Measurements from ENCODE around the gene SPAG16. TPM values are rescaled to one million over a fixed set of nuclear protein-coding genes. Genes with fewer than 3 reads are reported as not detected.

The SPAG16 gene
- total RNA-seq, 1 experiment from 2014 or later: 17.2 TPM

GRCh38 chr2:213451542-213452239 lies 167.4 kb downstream of the SPAG16 start:
- Histone ChIP-seq H3K9me2 (replicated peaks; ENCODE audit: low read length) (no peaks in the 10 kb centered on the region), H3K9ac (ENCODE audit: low read length) (no peak overlapping the region), H3K79me2 (ENCODE audit: low read length) (no peaks in the 10 kb centered on the region), H3K9me3 (ENCODE audit: low read length) (no peaks in the 10 kb centered on the region), H3K4me2 (ENCODE audit: low read length) (no peak overlapping the region), H3K27ac (ENCODE audit: low read length) (no peak overlapping the region), H3K4me1 (ENCODE audit: insufficient read depth, low read length) (no peaks in the 10 kb centered on the region), H3K36me3 (ENCODE audit: low read depth, low read length) (no peaks in the 10 kb centered on the region), H2AFZ (ENCODE audit: low read length) (no peak overlapping the region), H3K27me3 (ENCODE audit: low read length) (no peaks in the 10 kb centered on the region), H3K4me3 (ENCODE audit: low read length) (no peak overlapping the region), H4K20me1 (ENCODE audit: low read length) (no peaks in the 10 kb centered on the region), H3F3A (ENCODE audit: low read length, unreplicated experiment) (no peaks in the 10 kb centered on the region)
- DNase-seq (no peak), ATAC-seq (no peak)
- ChIA-PET CTCF (no interaction called here), POLR2A (ENCODE audit: unreplicated experiment) (no interaction called here)
- intact Hi-C loops (cut with micrococcal nuclease): no loop called here
- no peak for TF ChIP-seq EZH2 (IDR thresholded peaks at IDR 0.05; ENCODE audit: low read length, unreplicated experiment)
- BruUV-seq (replicated peaks): no TSS peak

DNA sequence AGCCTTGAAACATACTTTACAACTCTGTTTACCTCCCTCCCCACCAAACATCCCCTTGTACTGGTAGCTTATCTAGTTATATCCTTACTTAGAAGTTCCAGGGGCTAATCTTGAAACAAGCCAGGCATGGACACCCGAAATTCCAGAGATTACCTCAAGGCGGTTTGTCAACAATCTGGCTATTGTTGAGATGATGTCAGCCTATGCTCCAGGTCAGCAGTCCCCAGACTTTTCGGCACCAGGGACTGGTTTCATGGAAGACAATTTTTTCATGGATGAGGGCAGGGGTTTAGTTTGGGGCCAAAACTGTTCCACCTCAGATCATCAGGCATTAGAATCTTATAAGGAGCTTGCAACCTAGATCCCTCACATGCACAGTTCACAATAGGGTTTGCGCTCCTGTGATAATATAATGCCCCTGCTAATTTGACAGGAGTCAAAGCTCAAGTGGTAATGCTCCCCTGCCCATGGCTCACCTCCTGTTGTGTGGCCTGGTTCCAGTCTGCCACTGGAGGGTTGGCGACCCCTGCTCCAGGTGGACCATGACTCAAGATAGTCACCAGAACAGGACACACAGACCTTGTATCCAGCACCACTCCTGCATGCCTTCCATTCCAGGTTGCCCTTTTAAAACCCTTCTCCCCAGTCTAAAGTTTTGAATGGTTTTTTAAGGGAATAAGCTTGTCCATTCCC lies 171.2 kb downstream of the SPAG16 start:
- Histone ChIP-seq H3K9ac (ENCODE audit: low read length) (no peak overlapping the region), H3K27ac (ENCODE audit: low read length) (no peak overlapping the region), H3K4me1 (ENCODE audit: insufficient read depth, low read length) (no peaks in the 10 kb centered on the region), H3K9me2 (replicated peaks; ENCODE audit: low read length) (no peaks in the 10 kb centered on the region), H3K36me3 (ENCODE audit: low read depth, low read length) (no peaks in the 10 kb centered on the region), H3K4me3 (ENCODE audit: low read length) (no peak overlapping the region), H3K79me2 (ENCODE audit: low read length) (no peaks in the 10 kb centered on the region), H2AFZ (ENCODE audit: low read length) (no peak overlapping the region), H3F3A (ENCODE audit: low read length, unreplicated experiment) (no peaks in the 10 kb centered on the region), H3K4me2 (ENCODE audit: low read length) (no peak overlapping the region), H3K9me3 (ENCODE audit: low read length) (no peaks in the 10 kb centered on the region), H3K27me3 (ENCODE audit: low read length) (no peaks in the 10 kb centered on the region), H4K20me1 (ENCODE audit: low read length) (no peaks in the 10 kb centered on the region)
- ATAC-seq (no peak), DNase-seq (no peak)
- intact Hi-C loops (cut with micrococcal nuclease): no loop called here
- POLR2A ChIA-PET (ENCODE audit: unreplicated experiment): no interaction called here
- CTCF ChIA-PET: no interaction called here
- no peak for TF ChIP-seq EZH2 (IDR thresholded peaks at IDR 0.05; ENCODE audit: low read length, unreplicated experiment)
- TF ChIP-seq, protein P1, sequence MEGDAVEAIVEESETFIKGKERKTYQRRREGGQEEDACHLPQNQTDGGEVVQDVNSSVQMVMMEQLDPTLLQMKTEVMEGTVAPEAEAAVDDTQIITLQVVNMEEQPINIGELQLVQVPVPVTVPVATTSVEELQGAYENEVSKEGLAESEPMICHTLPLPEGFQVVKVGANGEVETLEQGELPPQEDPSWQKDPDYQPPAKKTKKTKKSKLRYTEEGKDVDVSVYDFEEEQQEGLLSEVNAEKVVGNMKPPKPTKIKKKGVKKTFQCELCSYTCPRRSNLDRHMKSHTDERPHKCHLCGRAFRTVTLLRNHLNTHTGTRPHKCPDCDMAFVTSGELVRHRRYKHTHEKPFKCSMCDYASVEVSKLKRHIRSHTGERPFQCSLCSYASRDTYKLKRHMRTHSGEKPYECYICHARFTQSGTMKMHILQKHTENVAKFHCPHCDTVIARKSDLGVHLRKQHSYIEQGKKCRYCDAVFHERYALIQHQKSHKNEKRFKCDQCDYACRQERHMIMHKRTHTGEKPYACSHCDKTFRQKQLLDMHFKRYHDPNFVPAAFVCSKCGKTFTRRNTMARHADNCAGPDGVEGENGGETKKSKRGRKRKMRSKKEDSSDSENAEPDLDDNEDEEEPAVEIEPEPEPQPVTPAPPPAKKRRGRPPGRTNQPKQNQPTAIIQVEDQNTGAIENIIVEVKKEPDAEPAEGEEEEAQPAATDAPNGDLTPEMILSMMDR (conservative IDR thresholded peaks at IDR 0.05; ENCODE audit: low read depth, low read length): no peak
- TF ChIP-seq EZH2phosphoT487 (IDR thresholded peaks at IDR 0.05; ENCODE audit: borderline replicate concordance, low read length): no peak
- BruUV-seq (replicated peaks): no TSS peak

- H3K27ac ChIP-seq (ENCODE audit: low read length): no peak overlapping the region
- DNase-seq: no peak
- no peaks in the 10 kb centered on the region for H3F3A ChIP-seq (ENCODE audit: low read length, unreplicated experiment)
- no peak overlapping the region for H2AFZ ChIP-seq (ENCODE audit: low read length)
- H3K36me3 ChIP-seq (ENCODE audit: low read depth, low read length): no peaks in the 10 kb centered on the region
- ChIA-PET POLR2A (ENCODE audit: unreplicated experiment) (no interaction called here), CTCF (no interaction called here)
- no peaks in the 10 kb centered on the region for H4K20me1 ChIP-seq (ENCODE audit: low read length)
- no peak for ATAC-seq
- H3K4me2 ChIP-seq (ENCODE audit: low read length): no peak overlapping the region
- no TSS peak for BruUV-seq (replicated peaks)
- peaks cover 14% of the 10 kb centered on the region; the same call in 1 of the 2 replicates for H3K9me3 ChIP-seq (ENCODE audit: low read length)
- H3K4me1 ChIP-seq (ENCODE audit: insufficient read depth, low read length): no peaks in the 10 kb centered on the region
- no peaks in the 10 kb centered on the region for H3K27me3 ChIP-seq (ENCODE audit: low read length)
- H3K9ac ChIP-seq (ENCODE audit: low read length): no peak overlapping the region
- intact Hi-C loops (cut with micrococcal nuclease): no loop called here
- no peaks in the 10 kb centered on the region for H3K9me2 ChIP-seq (replicated peaks; ENCODE audit: low read length)
- no peaks in the 10 kb centered on the region for H3K79me2 ChIP-seq (ENCODE audit: low read length)
- TF ChIP-seq EZH2 (IDR thresholded peaks at IDR 0.05; ENCODE audit: low read length, unreplicated experiment): no peak
- TF ChIP-seq, protein P1 (conservative IDR thresholded peaks at IDR 0.05; ENCODE audit: low read depth, low read length): no peak
- no peak for TF ChIP-seq EZH2phosphoT487 (IDR thresholded peaks at IDR 0.05; ENCODE audit: borderline replicate concordance, low read length)
- no peak overlapping the region for H3K4me3 ChIP-seq (ENCODE audit: low read length)
Measured at GRCh38 chr2:213475433-213475832, 191.2 kb downstream of the SPAG16 start.
